Naive B cell (primary cell): ENCODE measurements around the gene FGF8. TPM values are rescaled to one million over a fixed set of nuclear protein-coding genes. Genes with fewer than 3 reads are reported as not detected.

Source experiments
- ATAC-seq, 2 donors: fragments of 150-1000 bp; cut with Tn5 transposase; 2 replicates each; pipeline ENCODE4 v1.10.0; 2021; ENCODE audit warnings: low read depth in 2 of 2, mild to moderate bottlenecking in 2 of 2, moderate library complexity in 2 of 2
- DNase-seq: peaks from one replicate; pipeline ENCODE4 v3.0.0; 2022
- H3K27ac Mint-ChIP-seq, 6 donors: one replicate each; pipeline ENCODE4 v1.8.0; 2020 to 2022; ENCODE audit warnings: mild to moderate bottlenecking in 6 of 6, mixed read lengths in 6 of 6, moderate library complexity in 5 of 6, inconsistent platforms in 2 of 6
- H3K27me3 Mint-ChIP-seq, 3 donors: one replicate each; pipeline ENCODE4 v1.8.0; 2021 to 2022; ENCODE audit warnings: mixed read lengths in 3 of 3, mild to moderate bottlenecking in 1 of 3
- H3K36me3 Mint-ChIP-seq, 2 donors: one replicate each; pipeline ENCODE4 v1.8.0; 2020 to 2022; ENCODE audit warnings: mixed read lengths in 2 of 2, inconsistent platforms in 1 of 2, mild to moderate bottlenecking in 1 of 2
- H3K4me1 Mint-ChIP-seq, 3 donors: one replicate each; pipeline ENCODE4 v1.8.0; 2020 to 2022; ENCODE audit warnings: mixed read lengths in 3 of 3, inconsistent platforms in 1 of 3, mild to moderate bottlenecking in 1 of 3, moderate library complexity in 1 of 3
- H3K4me3 Mint-ChIP-seq, 8 donors: one replicate each; pipeline ENCODE4 v1.8.0; 2020 to 2022; ENCODE audit warnings: mild to moderate bottlenecking in 8 of 8, mixed read lengths in 8 of 8, moderate library complexity in 8 of 8, inconsistent platforms in 2 of 8
- H3K9me3 Mint-ChIP-seq, 7 donors: one replicate each; pipeline ENCODE4 v1.8.0; 2020 to 2022; ENCODE audit warnings: mixed read lengths in 7 of 7, mild to moderate bottlenecking in 5 of 7, inconsistent platforms in 2 of 7, moderate library complexity in 1 of 7
- polyA plus RNA-seq, 6 donors: library from polyadenylated mRNA; unstranded; fragments of 300-500 nt; fragmentation: Illumina TruSeq; gene quantifications; one replicate each; pipeline ENCODE4 v1.2.3, GENCODE V29; 2021; ENCODE audit warnings: low read depth in 6 of 6

FGF8 gene
- polyA plus RNA-seq, 6 donors from 2014 or later, result not detected

- peaks cover 61 to 63% (median 62%) of the 10 kb centered on the region in 3 donors for H3K4me1 Mint-ChIP-seq
- no peaks in the 10 kb centered on the region for H3K9me3 Mint-ChIP-seq
- H3K27ac Mint-ChIP-seq, result peak overlapping the region in 2 of 6 donors; percentile 63 to 81
- no peak for DNase-seq
- no peaks in the 10 kb centered on the region for H3K36me3 Mint-ChIP-seq
- H3K4me3 Mint-ChIP-seq, result peak overlapping the region; percentile 76 to 91 (median 84)
- H3K27me3 Mint-ChIP-seq, result peaks cover 16 to 31% (median 30%) of the 10 kb centered on the region in 3 donors
- peak; percentile 1 for ATAC-seq
Observed at GRCh38 chr10:101780187-101780817, 4.4 kb upstream of the FGF8 start.

GRCh38 chr10:101779544-101780186 is 3.8 kb upstream of the FGF8 start:
- peaks cover 18 to 37% (median 34%) of the 10 kb centered on the region in 3 donors for H3K27me3 Mint-ChIP-seq
- ATAC-seq (peak; percentile 68 to 70), DNase-seq (peak; percentile 82)
- no peaks in the 10 kb centered on the region for H3K9me3 Mint-ChIP-seq
- H3K4me1 Mint-ChIP-seq, result peaks cover 60 to 68% (median 62%) of the 10 kb centered on the region in 3 donors
- no peaks in the 10 kb centered on the region for H3K36me3 Mint-ChIP-seq
- H3K4me3 Mint-ChIP-seq, result peak overlapping the region; percentile 76 to 91 (median 84)
- H3K27ac Mint-ChIP-seq, result peak overlapping the region in 1 of 6 donors; percentile 63

- no peaks in the 10 kb centered on the region for H3K36me3 Mint-ChIP-seq
- no peaks in the 10 kb centered on the region for H3K9me3 Mint-ChIP-seq
- peaks cover 23 to 44% (median 41%) of the 10 kb centered on the region in 3 donors for H3K27me3 Mint-ChIP-seq
- ATAC-seq (peak; percentile 14 to 20), DNase-seq (peak; percentile 25)
- peak overlapping the region in 2 of 6 donors; percentile 15 to 58 for H3K27ac Mint-ChIP-seq
- H3K4me3 Mint-ChIP-seq, result peak overlapping the region; percentile 76 to 91 (median 84)
- H3K4me1 Mint-ChIP-seq, result peaks cover 61 to 70% (median 63%) of the 10 kb centered on the region in 3 donors
Observed at GRCh38 chr10:101778781-101779543, 3.0 kb upstream of the FGF8 start.

GRCh38 chr10:101778151-101778780 is 2.4 kb upstream of the FGF8 start:
- Mint-ChIP-seq H3K27ac (no peak overlapping the region), H3K36me3 (no peaks in the 10 kb centered on the region), H3K4me3 (peak overlapping the region; percentile 17 to 89 (median 80)), H3K27me3 (peaks cover 30 to 51% (median 48%) of the 10 kb centered on the region in 3 donors), H3K4me1 (peaks cover 60 to 70% (median 63%) of the 10 kb centered on the region in 3 donors), H3K9me3 (no peaks in the 10 kb centered on the region)
- DNase-seq (no peak), ATAC-seq (no peak)

GRCh38 chr10:101777619-101778145 is 1.8 kb upstream of the FGF8 start:
- no peak for ATAC-seq
- no peak overlapping the region for H3K27ac Mint-ChIP-seq
- H3K4me1 Mint-ChIP-seq, result peaks cover 54 to 66% (median 58%) of the 10 kb centered on the region in 3 donors
- no peaks in the 10 kb centered on the region for H3K9me3 Mint-ChIP-seq
- no peak for DNase-seq
- H3K4me3 Mint-ChIP-seq, result peak overlapping the region in 7 of 8 donors; percentile 38 to 86 (median 76)
- peaks cover 35 to 57% (median 54%) of the 10 kb centered on the region in 3 donors for H3K27me3 Mint-ChIP-seq
- H3K36me3 Mint-ChIP-seq, result no peaks in the 10 kb centered on the region

GRCh38 chr10:101776161-101776817 is 375 bp upstream of the FGF8 start:
- Mint-ChIP-seq H3K27ac (peak overlapping the region in 2 of 6 donors; percentile 69 to 72), H3K4me3 (peak overlapping the region in 6 of 8 donors; percentile 57 to 90 (median 80)), H3K4me1 (peaks cover 40 to 56% (median 48%) of the 10 kb centered on the region in 3 donors), H3K27me3 (peaks cover 46 to 69% (median 68%) of the 10 kb centered on the region in 3 donors), H3K9me3 (no peaks in the 10 kb centered on the region), H3K36me3 (no peaks in the 10 kb centered on the region)
- ATAC-seq (no peak), DNase-seq (no peak)

GRCh38 chr10:101774589-101775272 is 1.2 kb downstream of the FGF8 start:
- H3K27ac Mint-ChIP-seq, result peak overlapping the region in 3 of 6 donors; percentile 27 to 65 (median 53)
- peak; percentile 25 to 43 for ATAC-seq
- H3K27me3 Mint-ChIP-seq, result peaks cover 52 to 78% (median 74%) of the 10 kb centered on the region in 3 donors
- no peaks in the 10 kb centered on the region for H3K9me3 Mint-ChIP-seq
- H3K4me1 Mint-ChIP-seq, result peaks cover 32 to 51% (median 39%) of the 10 kb centered on the region in 3 donors
- peak overlapping the region; percentile 47 to 87 (median 68) for H3K4me3 Mint-ChIP-seq
- no peak for DNase-seq
- H3K36me3 Mint-ChIP-seq, result no peaks in the 10 kb centered on the region

GRCh38 chr10:101773923-101774588 is 1.9 kb downstream of the FGF8 start:
- Mint-ChIP-seq H3K4me3 (peak overlapping the region in 6 of 8 donors; percentile 52 to 76 (median 64)), H3K9me3 (no peaks in the 10 kb centered on the region), H3K36me3 (no peaks in the 10 kb centered on the region), H3K27ac (peak overlapping the region in 2 of 6 donors; percentile 43 to 65), H3K4me1 (peaks cover 27 to 44% (median 34%) of the 10 kb centered on the region in 3 donors), H3K27me3 (peaks cover 57 to 80% (median 76%) of the 10 kb centered on the region in 3 donors)
- no peak for ATAC-seq
- no peak for DNase-seq

- H3K27me3 Mint-ChIP-seq, result peaks cover 57 to 80% (median 71%) of the 10 kb centered on the region in 3 donors
- no peaks in the 10 kb centered on the region for H3K36me3 Mint-ChIP-seq
- peak overlapping the region in 5 of 8 donors; percentile 33 to 64 (median 52) for H3K4me3 Mint-ChIP-seq
- H3K9me3 Mint-ChIP-seq, result no peaks in the 10 kb centered on the region
- DNase-seq (no peak), ATAC-seq (no peak)
- H3K4me1 Mint-ChIP-seq, result peaks cover 22 to 35% (median 30%) of the 10 kb centered on the region in 3 donors
- peak overlapping the region in 1 of 6 donors; percentile 38 for H3K27ac Mint-ChIP-seq
Observed at GRCh38 chr10:101772895-101773761, 2.8 kb downstream of the FGF8 start.

GRCh38 chr10:101772017-101772894 is 3.7 kb downstream of the FGF8 start:
- H3K4me1 Mint-ChIP-seq, result peaks cover 18 to 30% (median 24%) of the 10 kb centered on the region in 3 donors
- DNase-seq (no peak), ATAC-seq (no peak)
- H3K9me3 Mint-ChIP-seq, result no peaks in the 10 kb centered on the region
- peak overlapping the region in 4 of 6 donors; percentile 3 to 66 (median 29) for H3K27ac Mint-ChIP-seq
- H3K4me3 Mint-ChIP-seq, result no peak overlapping the region
- no peaks in the 10 kb centered on the region for H3K36me3 Mint-ChIP-seq
- H3K27me3 Mint-ChIP-seq, result peaks cover 54 to 75% (median 62%) of the 10 kb centered on the region in 3 donors
